GOT3 (cell line): ENCODE data around the gene DYRK4.
"Not testable (repeated sequence)": the region's sequence is repeated elsewhere in the genome, so short reads cannot be mapped to it uniquely, and the experiment has no call there.

Source experiments
- DNase-seq: peaks from one replicate; lab custom pipeline; 2025; ENCODE audit warnings: mixed read lengths; lab: John Stamatoyannopoulos, UW

The DYRK4 gene

GRCh38 chr12:4562034-4562657, at the start of gene DYRK4:
DYRK4 (plus strand) TSS chr12:4562208; CDS start chr12:4562246, 38 bp downstream.
- peak; percentile 7 for DNase-seq

GRCh38 chr12:4518106-4518728, 43.8 kb upstream of the DYRK4 start:
- no peak for DNase-seq

GRCh38 chr12:4523443-4523842, 38.6 kb upstream of the DYRK4 start:
- not testable (repeated sequence) for DNase-seq

- no peak for DNase-seq
Measured at GRCh38 chr12:4526923-4527546, 35.0 kb upstream of the DYRK4 start.

GRCh38 chr12:4530160-4530559, 31.8 kb upstream of the DYRK4 start:
- DNase-seq = no peak

- no peak for DNase-seq
Measured at GRCh38 chr12:4530982-4531586, 30.9 kb upstream of the DYRK4 start.

- no peak for DNase-seq
Measured at GRCh38 chr12:4535092-4535491, 26.9 kb upstream of the DYRK4 start.

- no peak for DNase-seq
Measured at GRCh38 chr12:4535871-4536270, 26.1 kb upstream of the DYRK4 start.

- peak; percentile 80 for DNase-seq
Measured at GRCh38 chr12:4538207-4539160, 23.5 kb upstream of the DYRK4 start, which contains the start of gene RAD51AP1. RAD51AP1 (plus strand) TSS chr12:4538890; CDS start chr12:4538940, 50 bp downstream.

- DNase-seq = no peak
Measured at GRCh38 chr12:4539167-4539870, 22.7 kb upstream of the DYRK4 start.

GRCh38 chr12:4540170-4540569, 21.8 kb upstream of the DYRK4 start:
- DNase-seq = no peak

- no peak for DNase-seq
Measured at GRCh38 chr12:4540638-4541037, 21.4 kb upstream of the DYRK4 start.

- no peak for DNase-seq
Measured at GRCh38 chr12:4545195-4545594, 16.8 kb upstream of the DYRK4 start.

GRCh38 chr12:4552191-4552590, 9.8 kb upstream of the DYRK4 start:
- DNase-seq = no peak

- no peak for DNase-seq
Measured at GRCh38 chr12:4553943-4554342, 8.1 kb upstream of the DYRK4 start.

- no peak for DNase-seq
Measured at GRCh38 chr12:4555804-4556203, 6.2 kb upstream of the DYRK4 start.

GRCh38 chr12:4556735-4557530, 5.1 kb upstream of the DYRK4 start:
- DNase-seq = no peak

GRCh38 chr12:4557586-4557985, 4.4 kb upstream of the DYRK4 start:
- no peak for DNase-seq

- DNase-seq = no peak
Measured at GRCh38 chr12:4558171-4558570, 3.8 kb upstream of the DYRK4 start.

- no peak for DNase-seq
Measured at GRCh38 chr12:4563336-4563735, 1.3 kb downstream of the DYRK4 start.
